Mesenchymal stem cell (in vitro differentiated cells and primary cell): ENCODE measurements around the gene OXA1L.
A peak's percentile ranks its signal among the peaks of the same experiment; 100 is the strongest.

Source experiments
- DNase-seq: peaks from one replicate; pipeline ENCODE4 v3.0.0-alpha.2; 2013
- H2AFZ ChIP-seq: one replicate; pipeline ENCODE4 v1.6.1; 2013; ENCODE audit warnings: low read depth, mild to moderate bottlenecking, control low read depth, inconsistent platforms, low read length, moderate library complexity
- H2AK5ac ChIP-seq: 2 replicates; pipeline ENCODE4 v1.6.1; 2013; ENCODE audit warnings: low read length, moderate library complexity, mild to moderate bottlenecking, inconsistent platforms; ENCODE audit not compliant: severe bottlenecking
- H2BK120ac ChIP-seq: one replicate; pipeline ENCODE4 v1.6.1; 2013; ENCODE audit warnings: low read depth, mild to moderate bottlenecking, inconsistent platforms, low read length, moderate library complexity
- H2BK12ac ChIP-seq, 2 experiments: one replicate each; pipeline ENCODE4 v1.6.1; 2013; ENCODE audit warnings: inconsistent platforms in 2 of 2, low read length in 2 of 2, mild to moderate bottlenecking in 2 of 2, moderate library complexity in 2 of 2, control low read depth in 1 of 2
- H2BK15ac ChIP-seq: one replicate; pipeline ENCODE4 v1.6.1; 2013; ENCODE audit warnings: mild to moderate bottlenecking, low read depth, inconsistent platforms; ENCODE audit not compliant: poor library complexity, severe bottlenecking
- H2BK5ac ChIP-seq: 2 replicates; pipeline ENCODE4 v1.6.1; 2013; ENCODE audit warnings: low read depth, mild to moderate bottlenecking, low read length, control low read depth, inconsistent platforms; ENCODE audit not compliant: poor library complexity, severe bottlenecking
- H3K14ac ChIP-seq, 2 experiments: one replicate each; pipeline ENCODE4 v1.6.1; 2013; ENCODE audit warnings: inconsistent platforms in 2 of 2, low read length in 2 of 2, control low read depth in 1 of 2, mild to moderate bottlenecking in 1 of 2, moderate library complexity in 1 of 2
- H3K18ac ChIP-seq, 2 experiments: one replicate each; pipeline ENCODE4 v1.6.1; 2013; ENCODE audit warnings: inconsistent platforms in 2 of 2, low read length in 2 of 2, control low read depth in 1 of 2, low read depth in 1 of 2, mild to moderate bottlenecking in 1 of 2
- H3K23ac ChIP-seq, 2 experiments: one replicate each; pipeline ENCODE4 v1.6.1; 2013; ENCODE audit warnings: inconsistent platforms in 2 of 2, low read length in 2 of 2, mild to moderate bottlenecking in 2 of 2, moderate library complexity in 2 of 2, control low read depth in 1 of 2
- H3K27ac ChIP-seq: 2 replicates; pipeline ENCODE4 v1.5.1; 2013; ENCODE audit warnings: mild to moderate bottlenecking, moderate library complexity, low read length, control low read depth, inconsistent platforms; ENCODE audit not compliant: poor library complexity, severe bottlenecking
- H3K27me3 ChIP-seq, 2 experiments: 2 replicates each; pipeline versions ENCODE4 v1.6.1 to v1.7.0; 2013; ENCODE audit warnings: low read length in 2 of 2, mild to moderate bottlenecking in 2 of 2, moderate library complexity in 2 of 2, control low read depth in 1 of 2, inconsistent platforms in 1 of 2; ENCODE audit not compliant: control insufficient read depth in 1 of 2, insufficient read depth in 1 of 2
- H3K36me3 ChIP-seq, 2 experiments: 2 replicates each; pipeline versions ENCODE4 v1.6.1 to v1.7.0; 2013; ENCODE audit warnings: low read length in 2 of 2, control low read depth in 1 of 2, inconsistent platforms in 1 of 2, low read depth in 1 of 2, mild to moderate bottlenecking in 1 of 2; ENCODE audit not compliant: insufficient read depth in 2 of 2, control insufficient read depth in 1 of 2
- H3K4ac ChIP-seq, 2 experiments: one replicate each; pipeline ENCODE4 v1.6.1; 2013; ENCODE audit warnings: inconsistent platforms in 2 of 2, low read length in 2 of 2, mild to moderate bottlenecking in 2 of 2, moderate library complexity in 2 of 2, control low read depth in 1 of 2, low read depth in 1 of 2
- H3K4me1 ChIP-seq: 2 replicates; pipeline ENCODE4 v1.6.1; 2013; ENCODE audit warnings: low read depth, low read length, control low read depth; ENCODE audit not compliant: control insufficient read depth, insufficient read depth
- H3K4me2 ChIP-seq: 2 replicates; pipeline ENCODE4 v1.6.1; 2013; ENCODE audit warnings: low read length, mild to moderate bottlenecking, inconsistent platforms; ENCODE audit not compliant: poor library complexity, severe bottlenecking
- H3K4me3 ChIP-seq, 2 experiments: 2 replicates each; pipeline versions ENCODE4 v1.5.1 to v1.7.0; 2013; ENCODE audit warnings: low read length in 2 of 2, mild to moderate bottlenecking in 2 of 2, control low read depth in 1 of 2, low read depth in 1 of 2; ENCODE audit not compliant: insufficient read depth in 1 of 2
- H3K79me1 ChIP-seq: replicated peaks from 2 replicates; pipeline ENCODE4 v1.6.1; 2013; ENCODE audit warnings: mild to moderate bottlenecking, control low read depth, low read length, inconsistent platforms; ENCODE audit not compliant: poor library complexity, severe bottlenecking
- H3K9ac ChIP-seq: 2 replicates; pipeline ENCODE4 v1.7.0; 2013; ENCODE audit warnings: mild to moderate bottlenecking, low read length, moderate library complexity
- H3K9me3 ChIP-seq: 2 replicates; pipeline ENCODE4 v1.7.0; 2013; ENCODE audit warnings: mild to moderate bottlenecking, low read length; ENCODE audit not compliant: control insufficient read depth
- H4K8ac ChIP-seq: one replicate; pipeline ENCODE4 v1.6.1; 2013; ENCODE audit warnings: inconsistent platforms, mild to moderate bottlenecking, low read length, moderate library complexity
- H4K91ac ChIP-seq: one replicate; pipeline ENCODE4 v1.6.1; 2013; ENCODE audit warnings: mild to moderate bottlenecking, low read length, inconsistent platforms
- WGBS: methylation state at CpG from one replicate; pipeline ENCODE4 v1.1.7; 2013; ENCODE audit warnings: mixed read lengths; 5-methylcytosine and 5-hydroxymethylcytosine counted together

OXA1L gene

GRCh38 chr14:22812744-22813143 is 46.3 kb downstream of the OXA1L start:
- Histone ChIP-seq H4K8ac (no peak overlapping the region), H2BK12ac (no peak overlapping the region), H2AK5ac (no peak overlapping the region), H2BK120ac (no peak overlapping the region), H3K9ac (no peak overlapping the region), H3K14ac (no peak overlapping the region), H2AFZ (no peak overlapping the region), H3K18ac (no peak overlapping the region), H3K27ac (no peak overlapping the region), H4K91ac (no peak overlapping the region), H3K36me3 (no peaks in the 10 kb centered on the region), H3K4ac (no peak overlapping the region), H2BK15ac (no peak overlapping the region), H3K23ac (no peak overlapping the region), H3K4me1 (peaks cover 9% of the 10 kb centered on the region), H2BK5ac (no peak overlapping the region), H3K4me3 (no peak overlapping the region), H3K9me3 (no peaks in the 10 kb centered on the region), H3K79me1 (no peaks in the 10 kb centered on the region), H3K4me2 (no peak overlapping the region), H3K27me3 (no peaks in the 10 kb centered on the region)
- DNase-seq: no peak
- WGBS: 87% methylated on average over 4 of the region's 4 CpGs

- H3K9me3 ChIP-seq: no peaks in the 10 kb centered on the region
- no peak overlapping the region for H4K8ac ChIP-seq
- no peak overlapping the region for H2BK120ac ChIP-seq
- no peak overlapping the region for H2AK5ac ChIP-seq
- H2BK15ac ChIP-seq: no peak overlapping the region
- no peak overlapping the region for H3K18ac ChIP-seq
- WGBS: 79% methylated on average over 7 of the region's 9 CpGs
- no peak overlapping the region for H3K4me3 ChIP-seq
- H3K79me1 ChIP-seq: no peaks in the 10 kb centered on the region
- no peak overlapping the region for H3K4me2 ChIP-seq
- DNase-seq: no peak
- peaks cover 10% of the 10 kb centered on the region for H3K4me1 ChIP-seq
- H3K36me3 ChIP-seq: peaks cover 0 to under 1% of the 10 kb centered on the region in 2 experiments
- no peak overlapping the region for H3K4ac ChIP-seq
- no peak overlapping the region for H2BK12ac ChIP-seq
- H3K27me3 ChIP-seq: no peaks in the 10 kb centered on the region
- no peak overlapping the region for H2AFZ ChIP-seq
- H3K23ac ChIP-seq: no peak overlapping the region
- no peak overlapping the region for H3K14ac ChIP-seq
- H4K91ac ChIP-seq: no peak overlapping the region
- no peak overlapping the region for H3K27ac ChIP-seq
- no peak overlapping the region for H3K9ac ChIP-seq
- H2BK5ac ChIP-seq: no peak overlapping the region
Measured at GRCh38 chr14:22813145-22813544, 46.7 kb downstream of the OXA1L start.

- H3K4me1 ChIP-seq: peaks cover 13% of the 10 kb centered on the region
- peak overlapping the region; percentile 6 for H2AK5ac ChIP-seq
- no peaks in the 10 kb centered on the region for H3K79me1 ChIP-seq
- no peak overlapping the region for H3K9ac ChIP-seq
- H3K4ac ChIP-seq: no peak overlapping the region
- no peak overlapping the region for H2BK5ac ChIP-seq
- no peak for DNase-seq
- H3K18ac ChIP-seq: peak overlapping the region in 1 of 2 experiments; percentile 80
- H3K23ac ChIP-seq: no peak overlapping the region
- WGBS: 94% methylated on average over 7 of the region's 7 CpGs
- no peak overlapping the region for H3K4me2 ChIP-seq
- no peak overlapping the region for H2BK120ac ChIP-seq
- no peaks in the 10 kb centered on the region for H3K9me3 ChIP-seq
- H3K36me3 ChIP-seq: peaks cover 0 to 2% of the 10 kb centered on the region in 2 experiments
- no peak overlapping the region for H3K14ac ChIP-seq
- no peak overlapping the region for H4K91ac ChIP-seq
- H2AFZ ChIP-seq: no peak overlapping the region
- H4K8ac ChIP-seq: no peak overlapping the region
- H3K4me3 ChIP-seq: no peak overlapping the region
- no peak overlapping the region for H3K27ac ChIP-seq
- H2BK12ac ChIP-seq: no peak overlapping the region
- no peak overlapping the region for H2BK15ac ChIP-seq
- H3K27me3 ChIP-seq: no peaks in the 10 kb centered on the region
Measured at GRCh38 chr14:22814373-22814772, 47.9 kb downstream of the OXA1L start.

GRCh38 chr14:22814941-22815713 is 48.6 kb downstream of the OXA1L start, which contains the start of gene SLC7A7:
TSS of gene SLC7A7 (minus strand) at chr14:22815435. CDS start at chr14:22813398, 2,037 bp downstream.
- peak within 1 kb of the TSS; percentile 92 for H2BK15ac ChIP-seq
- DNase-seq: peak; percentile 45
- 67% methylated on average over 10 of the region's 10 CpGs for WGBS
- H2BK5ac ChIP-seq: no peak within 1 kb of the TSS
- H4K91ac ChIP-seq: peak within 1 kb of the TSS; percentile 89
- no peak within 1 kb of the TSS for H3K4me2 ChIP-seq
- peak within 1 kb of the TSS; percentile 4 for H3K9ac ChIP-seq
- H2BK120ac ChIP-seq: peak within 1 kb of the TSS; percentile 54
- H3K27ac ChIP-seq: no peak within 1 kb of the TSS
- H2AFZ ChIP-seq: peak within 1 kb of the TSS; percentile 72
- no peak within 1 kb of the TSS for H3K23ac ChIP-seq
- peaks cover 18% of the 10 kb centered on the region for H3K4me1 ChIP-seq
- H3K14ac ChIP-seq: peak within 1 kb of the TSS in 1 of 2 experiments; percentile 13
- H3K36me3 ChIP-seq: peaks cover 0 to 2% of the 10 kb centered on the region in 2 experiments
- no peaks in the 10 kb centered on the region for H3K79me1 ChIP-seq
- no peaks in the 10 kb centered on the region for H3K27me3 ChIP-seq
- peak within 1 kb of the TSS in 1 of 2 experiments; percentile 49 for H3K4me3 ChIP-seq
- H3K4ac ChIP-seq: peak within 1 kb of the TSS; percentile 9 to 84
- peak within 1 kb of the TSS; percentile 93 for H4K8ac ChIP-seq
- H2BK12ac ChIP-seq: peak within 1 kb of the TSS; percentile 45 to 90
- H3K18ac ChIP-seq: peak within 1 kb of the TSS; percentile 77 to 80
- H2AK5ac ChIP-seq: peak within 1 kb of the TSS; percentile 60
- no peaks in the 10 kb centered on the region for H3K9me3 ChIP-seq
